ENCODE measurements around the gene TPRN. TPM values are rescaled to one million over a fixed set of nuclear protein-coding genes. Genes with fewer than 3 reads are reported as not detected.
A peak's percentile ranks its signal among the peaks of the same experiment; 100 is the strongest.

TPRN gene
- total RNA-seq, 2 experiments from 2014 or later, result 8.9 TPM

DNA sequence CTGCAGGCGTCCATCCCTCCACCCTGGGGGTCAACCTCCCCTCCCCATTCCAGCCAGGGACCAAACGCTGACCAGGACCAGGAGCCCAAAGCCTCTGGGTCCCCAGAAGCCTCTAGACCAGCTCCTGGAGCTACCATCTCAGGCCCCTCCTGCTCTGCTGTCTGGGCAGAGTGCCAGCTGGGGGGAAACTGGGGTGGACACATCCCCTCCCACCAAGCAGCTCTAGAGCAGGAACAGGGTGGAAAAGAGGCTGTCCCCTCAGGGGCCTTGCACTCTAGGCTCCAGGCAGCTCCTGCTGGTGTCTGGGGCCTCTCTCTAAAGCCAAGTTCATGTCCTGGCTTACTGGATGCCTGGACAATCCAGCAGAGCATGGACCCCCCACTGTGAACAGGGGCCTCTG, 7.7 kb downstream of the TPRN start:
- peaks cover 20% of the 10 kb centered on the region for H3K4me1 Mint-ChIP-seq
- no peak overlapping the region for H3K4me3 Mint-ChIP-seq
- no peak overlapping the region for H3K27ac Mint-ChIP-seq
- ChIA-PET POLR2A (no interaction called here), CTCF (interaction anchor here (1.1 to 1.6 kb wide), 3 partner anchors 11 to 63 kb away, joined by 3 to 6 read pairs (median 5); no protein-coding TSS in a partner anchor)
- H3K36me3 Mint-ChIP-seq (ENCODE audit: low read depth), result peaks cover 2% of the 10 kb centered on the region
- H3K27me3 Mint-ChIP-seq, result no peaks in the 10 kb centered on the region
- DNase-seq, result no peak
- no peaks in the 10 kb centered on the region for H3K9me3 Mint-ChIP-seq

DNA sequence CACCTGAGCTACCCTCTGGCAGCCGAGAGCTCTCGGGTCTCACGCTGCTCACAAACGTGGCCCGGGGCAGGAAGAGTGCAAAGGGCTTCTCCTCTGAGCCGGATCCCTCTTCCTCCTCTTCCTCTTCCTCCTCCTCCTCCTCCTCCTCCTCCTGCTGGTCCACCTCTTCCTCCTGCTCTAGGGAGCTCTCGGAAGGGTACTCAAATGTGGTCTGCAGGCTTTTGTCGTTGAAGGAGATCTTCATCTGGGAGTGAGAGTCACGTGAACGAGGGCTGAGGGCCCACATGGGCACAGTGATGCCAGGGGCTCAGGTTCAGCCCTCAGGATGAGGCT, 8.1 kb downstream of the TPRN start:
- Mint-ChIP-seq H3K9me3 (no peaks in the 10 kb centered on the region), H3K4me1 (peaks cover 23% of the 10 kb centered on the region), H3K27me3 (no peaks in the 10 kb centered on the region), H3K4me3 (no peak overlapping the region), H3K27ac (no peak overlapping the region), H3K36me3 (ENCODE audit: low read depth) (peaks cover 2% of the 10 kb centered on the region)
- ChIA-PET POLR2A (no interaction called here), CTCF (interaction anchor here (1.0 to 1.6 kb wide), 4 partner anchors 12 to 158 kb away, joined by 3 to 6 read pairs (median 4); no protein-coding TSS in a partner anchor)
- no peak for DNase-seq

DNA sequence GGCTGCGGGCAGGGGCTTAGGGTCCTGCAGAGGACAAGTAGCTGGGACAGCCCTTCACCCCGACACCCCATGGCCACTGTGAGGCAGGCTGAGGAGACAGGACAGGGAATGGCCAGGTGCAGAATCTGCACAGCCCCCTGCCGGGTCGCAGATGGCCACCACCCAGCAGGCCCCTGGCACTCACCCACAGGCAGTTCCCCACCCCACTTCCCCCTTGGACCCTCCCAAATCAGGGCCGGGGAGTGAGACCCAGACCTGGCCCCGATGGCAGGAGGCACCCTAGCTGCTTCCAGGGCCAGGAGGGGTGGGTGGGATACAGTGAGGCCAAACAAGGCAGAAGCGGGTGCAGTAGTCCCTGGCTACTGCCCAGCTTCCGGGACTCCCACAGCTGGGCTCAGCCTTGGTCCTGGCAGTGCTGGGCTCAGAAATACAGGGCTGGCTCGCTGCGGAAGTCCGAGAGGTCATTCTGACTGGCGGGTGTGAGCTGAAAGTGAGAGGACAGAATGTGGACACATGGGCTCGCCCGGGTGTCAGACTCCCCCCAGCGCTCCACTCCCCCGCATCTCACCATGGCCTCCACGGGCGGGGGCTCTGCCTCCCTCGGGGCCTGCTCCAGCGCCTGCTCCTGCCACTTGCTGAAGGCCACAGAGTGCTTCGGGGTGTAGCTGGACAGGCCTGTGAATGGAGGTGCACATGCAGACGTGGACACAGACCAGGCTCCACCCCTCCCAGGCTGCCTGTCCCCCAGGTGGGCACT, 8.7 kb downstream of the TPRN start:
- Mint-ChIP-seq H3K27ac (no peak overlapping the region), H3K9me3 (no peaks in the 10 kb centered on the region), H3K4me1 (peaks cover 26% of the 10 kb centered on the region), H3K27me3 (no peaks in the 10 kb centered on the region), H3K4me3 (no peak overlapping the region), H3K36me3 (ENCODE audit: low read depth) (peaks cover 2% of the 10 kb centered on the region)
- ChIA-PET POLR2A (no interaction called here), CTCF (interaction anchor here (0.7 to 1.5 kb wide), 4 partner anchors 23 to 157 kb away, joined by 3 to 5 read pairs (median 3); no protein-coding TSS in a partner anchor)
- DNase-seq, result no peak

DNA sequence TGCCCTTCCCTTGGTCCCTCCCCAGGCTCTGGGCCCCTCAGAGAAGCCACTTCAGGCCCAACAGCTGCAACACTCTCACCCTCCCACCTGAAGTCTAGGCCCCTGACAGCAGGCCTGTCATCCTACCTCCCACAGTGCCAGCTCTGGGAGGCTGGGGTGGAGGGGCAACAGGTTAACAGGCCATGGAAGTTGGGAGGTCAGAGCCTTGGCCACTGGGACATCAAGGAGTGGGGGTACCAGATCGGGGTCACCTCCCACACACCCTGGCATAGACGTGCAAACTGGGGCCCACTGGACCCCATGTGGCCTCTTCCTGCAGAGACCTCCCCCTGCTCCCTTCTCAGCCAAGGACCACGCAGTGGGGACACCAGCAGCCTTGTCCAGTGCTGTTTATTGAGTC, 9.3 kb downstream of the TPRN start:
- POLR2A ChIA-PET, result no interaction called here
- CTCF ChIA-PET, result interaction anchor here (0.7 to 1.1 kb wide), 3 partner anchors 38 to 95 kb away, joined by 3 to 4 read pairs (median 3); no protein-coding TSS in a partner anchor
- no peak for DNase-seq
- H3K27ac Mint-ChIP-seq, result no peak overlapping the region
- no peaks in the 10 kb centered on the region for H3K27me3 Mint-ChIP-seq
- peaks cover 32% of the 10 kb centered on the region for H3K4me1 Mint-ChIP-seq
- H3K9me3 Mint-ChIP-seq, result no peaks in the 10 kb centered on the region
- H3K4me3 Mint-ChIP-seq, result no peak overlapping the region
- peaks cover 2% of the 10 kb centered on the region for H3K36me3 Mint-ChIP-seq (ENCODE audit: low read depth)

DNA sequence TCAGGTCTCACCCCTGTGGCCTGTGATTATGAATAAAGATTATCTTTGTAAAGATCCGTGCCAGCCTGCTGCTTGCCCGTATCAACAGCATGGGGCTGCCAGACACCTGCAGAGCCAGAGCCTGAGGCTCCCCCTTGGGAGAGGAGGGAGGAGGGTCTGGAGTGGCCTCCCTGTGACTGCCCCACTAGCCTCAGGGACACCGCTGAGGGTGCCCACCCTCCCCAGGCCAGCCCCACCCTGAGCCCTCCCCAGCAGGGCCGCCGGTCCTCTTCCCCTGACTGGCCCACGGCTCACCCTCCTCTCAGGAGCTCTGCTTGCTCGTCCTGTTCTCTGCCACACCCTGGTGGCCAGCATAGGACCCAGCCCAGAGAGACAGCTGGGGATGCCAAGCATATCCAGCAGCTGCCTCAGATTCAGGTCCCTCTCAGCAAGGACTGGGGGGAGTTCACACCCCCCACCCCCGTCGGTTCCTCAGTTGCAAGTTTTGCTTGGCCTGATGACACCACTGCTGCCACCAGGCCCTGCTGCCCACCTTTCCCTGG, 10.2 kb downstream of the TPRN start:
- H3K4me3 Mint-ChIP-seq, result peak overlapping the region; percentile 96
- ChIA-PET CTCF (interaction anchor here (0.8 to 2.2 kb wide), 5 partner anchors 8 to 94 kb away, joined by 3 to 11 read pairs (median 4); no protein-coding TSS in a partner anchor), POLR2A (no interaction called here)
- no peaks in the 10 kb centered on the region for H3K27me3 Mint-ChIP-seq
- peaks cover 34% of the 10 kb centered on the region for H3K4me1 Mint-ChIP-seq
- DNase-seq, result no peak
- H3K27ac Mint-ChIP-seq, result peak overlapping the region; percentile 19
- H3K36me3 Mint-ChIP-seq (ENCODE audit: low read depth), result peaks cover 3% of the 10 kb centered on the region
- H3K9me3 Mint-ChIP-seq, result no peaks in the 10 kb centered on the region

DNA sequence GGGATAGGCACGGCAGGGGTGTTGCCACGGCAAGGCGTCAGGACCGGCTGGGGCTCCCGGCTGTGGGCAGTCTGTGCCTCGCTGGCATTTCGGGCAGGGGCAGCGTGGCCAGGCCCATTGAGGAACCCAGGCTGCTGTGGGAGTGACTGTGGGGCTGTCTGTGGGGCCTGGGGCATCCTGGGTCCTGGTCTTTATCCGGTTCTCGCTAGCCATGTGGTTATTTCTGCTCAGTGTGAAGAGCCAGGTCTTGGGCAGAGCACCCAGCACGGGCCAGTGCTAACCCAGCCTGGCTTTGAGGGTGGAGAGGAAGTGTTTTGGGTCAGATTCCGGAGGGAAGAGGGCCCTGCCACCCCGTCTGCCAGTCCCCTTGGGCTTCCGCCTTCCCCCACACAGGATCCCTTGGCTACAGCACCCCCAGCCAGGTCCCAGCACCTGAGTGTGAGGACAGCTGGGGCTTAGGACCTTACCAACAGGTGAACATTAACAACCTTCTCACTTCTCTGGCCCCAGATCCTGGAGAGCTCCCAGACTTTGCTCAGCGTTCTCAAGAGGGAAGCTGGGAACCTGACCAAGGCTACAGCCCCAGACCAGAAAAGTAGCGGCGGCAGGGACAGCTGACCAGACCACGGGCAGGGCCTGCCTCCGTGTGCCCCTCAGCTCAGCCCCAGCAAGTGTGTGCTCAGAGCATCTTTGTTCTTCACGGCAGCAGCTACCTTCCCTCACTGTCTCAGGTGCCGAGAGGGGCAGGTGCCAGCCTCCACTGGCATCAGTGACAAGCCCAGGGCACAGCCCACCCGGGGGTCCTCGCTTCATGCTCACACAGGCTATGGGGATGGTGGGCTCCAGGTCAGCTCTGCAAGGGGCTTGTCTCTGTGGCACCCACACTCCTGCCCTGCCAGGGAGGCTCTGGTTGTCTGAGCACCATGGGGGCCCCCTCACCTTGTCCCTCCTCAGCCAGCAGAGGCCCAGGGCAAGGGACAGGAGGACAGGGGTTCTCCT, 10.9 kb downstream of the TPRN start:
- Mint-ChIP-seq H3K9me3 (no peaks in the 10 kb centered on the region), H3K4me3 (peak overlapping the region; percentile 96), H3K27ac (peak overlapping the region; percentile 94), H3K4me1 (peaks cover 34% of the 10 kb centered on the region), H3K36me3 (ENCODE audit: low read depth) (peaks cover 3% of the 10 kb centered on the region), H3K27me3 (no peaks in the 10 kb centered on the region)
- ChIA-PET CTCF (interaction anchor here (1.0 to 2.6 kb wide), 8 partner anchors 9 to 143 kb away, joined by 3 to 11 read pairs (median 6); partner anchors contain the start of genes NDOR1, TMEM203, TMEM210 and TPRN), POLR2A (interaction anchor here (1.1 to 1.6 kb wide), 2 partner anchors 11 to 15 kb away, joined by 4 to 5 read pairs; partner anchors contain the start of gene TPRN)
- DNase-seq, result no peak

DNA sequence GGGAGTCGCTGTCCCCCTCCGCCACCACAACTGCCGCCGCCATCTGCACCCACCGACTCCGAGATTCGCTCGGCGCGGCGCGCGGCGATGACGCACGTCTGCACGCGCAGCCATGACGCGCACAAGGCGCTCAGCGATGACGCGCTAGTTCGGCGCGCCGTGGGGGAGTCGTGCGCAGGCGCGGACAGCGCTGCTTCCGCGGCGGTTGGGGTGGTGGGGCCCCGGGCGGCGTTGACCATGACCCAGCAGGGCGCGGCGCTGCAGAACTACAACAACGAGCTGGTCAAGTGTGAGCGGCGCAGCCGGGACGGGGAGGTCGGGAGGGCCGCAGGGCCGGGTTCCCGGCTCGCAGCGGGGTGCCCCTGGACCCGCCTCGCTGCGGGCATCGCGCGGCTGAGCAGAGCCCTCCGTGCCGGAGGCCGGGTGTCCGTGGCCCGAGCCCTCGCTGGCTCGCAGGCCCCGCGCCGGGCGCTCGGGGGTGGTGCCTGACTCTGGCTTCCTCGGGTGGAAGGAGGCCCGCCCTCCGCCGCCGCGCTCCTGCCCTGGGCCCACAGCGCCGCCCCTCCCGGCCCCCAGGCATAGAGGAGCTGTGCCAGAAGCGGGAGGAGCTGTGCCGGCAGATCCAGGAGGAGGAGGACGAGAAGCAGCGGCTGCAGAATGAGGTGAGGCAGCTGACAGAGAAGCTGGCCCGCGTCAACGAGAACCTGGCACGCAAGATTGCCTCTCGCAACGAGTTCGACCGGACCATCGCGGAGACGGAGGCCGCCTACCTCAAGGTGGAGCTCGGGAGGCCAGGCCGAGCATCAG, 11.8 kb downstream of the TPRN start, which contains the start of the genes ANAPC2 and SSNA1:
Gene ANAPC2 (minus strand): TSS at position 71 of the 807 bp plus-strand sequence. CDS start 28 bp downstream, at position 43.
Gene SSNA1 (plus strand): TSS at position 187 of the 807 bp plus-strand sequence. CDS start 51 bp downstream, at position 238.
- DNase-seq, result peak; percentile 92
- Mint-ChIP-seq H3K36me3 (ENCODE audit: low read depth) (peaks cover 3% of the 10 kb centered on the region), H3K9me3 (no peaks in the 10 kb centered on the region), H3K4me1 (peaks cover 34% of the 10 kb centered on the region), H3K4me3 (peak within 1 kb of the TSS; percentile 96), H3K27me3 (no peaks in the 10 kb centered on the region), H3K27ac (peak within 1 kb of the TSS; percentile 95)
- ChIA-PET POLR2A (interaction anchor here (1.1 to 1.6 kb wide), 2 partner anchors 12 to 16 kb away, joined by 4 to 5 read pairs; partner anchors contain the start of gene TPRN), CTCF (interaction anchor here (1.2 to 2.6 kb wide), 9 partner anchors 10 to 142 kb away, joined by 3 to 11 read pairs (median 6); partner anchors contain the start of genes NDOR1, TMEM203, TMEM210 and TPRN)

DNA sequence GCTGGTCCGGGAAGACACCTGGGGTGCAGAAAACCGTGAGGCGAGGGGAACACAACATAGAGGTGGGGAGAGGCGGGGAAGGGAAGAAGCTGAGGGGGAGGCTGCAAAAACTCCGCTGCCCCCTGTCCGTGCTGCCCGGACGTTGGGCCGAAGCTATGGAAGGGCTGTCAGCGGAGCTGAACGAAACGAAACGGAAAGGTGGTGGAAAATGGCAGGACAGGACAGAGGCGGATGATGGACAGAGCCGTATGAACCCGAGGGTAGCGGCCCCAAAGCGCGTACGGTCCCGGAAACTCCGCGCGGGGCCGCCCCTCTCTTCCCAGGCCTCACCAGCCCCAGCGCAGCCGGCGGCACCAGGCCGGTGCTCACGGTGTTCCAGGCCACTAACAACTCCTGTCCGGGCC, 12.5 kb downstream of the TPRN start:
- no peak for DNase-seq
- Mint-ChIP-seq H3K9me3 (no peaks in the 10 kb centered on the region), H3K36me3 (ENCODE audit: low read depth) (peaks cover 7% of the 10 kb centered on the region), H3K4me1 (peaks cover 34% of the 10 kb centered on the region), H3K27ac (peak overlapping the region; percentile 95), H3K4me3 (peak overlapping the region; percentile 88), H3K27me3 (no peaks in the 10 kb centered on the region)
- POLR2A ChIA-PET, result interaction anchor here (1.1 to 1.6 kb wide), 2 partner anchors 13 to 17 kb away, joined by 4 to 5 read pairs; partner anchors contain the start of gene TPRN
- CTCF ChIA-PET, result interaction anchor here (1.2 to 2.6 kb wide), 5 partner anchors 11 to 31 kb away, joined by 3 to 10 read pairs (median 4); partner anchors contain the start of genes NDOR1, TMEM203, TMEM210 and TPRN

DNA sequence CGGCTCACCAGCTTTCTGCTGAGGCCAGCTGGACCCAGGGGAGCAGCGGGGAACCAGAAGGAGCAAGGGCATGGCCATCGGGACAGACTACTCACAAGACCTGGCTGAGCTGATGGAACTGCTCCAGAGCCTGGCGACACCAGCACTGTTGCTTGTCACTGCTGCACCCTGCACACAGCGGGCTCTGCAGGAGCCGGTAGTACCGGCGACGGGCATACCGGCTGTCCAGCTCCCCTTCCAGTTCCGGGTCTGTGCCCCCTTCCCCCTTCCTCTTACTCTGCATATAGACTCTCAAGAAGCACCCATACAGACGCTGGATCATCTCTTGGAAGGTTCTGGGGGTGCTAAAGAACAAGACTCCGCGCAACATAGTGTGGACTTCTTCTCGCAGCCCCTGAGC, 13.2 kb downstream of the TPRN start:
- H3K4me1 Mint-ChIP-seq, result peaks cover 34% of the 10 kb centered on the region
- no peaks in the 10 kb centered on the region for H3K27me3 Mint-ChIP-seq
- no peaks in the 10 kb centered on the region for H3K9me3 Mint-ChIP-seq
- H3K27ac Mint-ChIP-seq, result peak overlapping the region; percentile 95
- ChIA-PET POLR2A (no interaction called here), CTCF (interaction anchor here (1.1 to 2.6 kb wide), 5 partner anchors 10 to 37 kb away, joined by 3 to 10 read pairs (median 3); partner anchors contain the start of genes CYSRT1, TMEM210 and TPRN)
- H3K36me3 Mint-ChIP-seq (ENCODE audit: low read depth), result peaks cover 7% of the 10 kb centered on the region
- peak overlapping the region; percentile 88 for H3K4me3 Mint-ChIP-seq
- no peak for DNase-seq

DNA sequence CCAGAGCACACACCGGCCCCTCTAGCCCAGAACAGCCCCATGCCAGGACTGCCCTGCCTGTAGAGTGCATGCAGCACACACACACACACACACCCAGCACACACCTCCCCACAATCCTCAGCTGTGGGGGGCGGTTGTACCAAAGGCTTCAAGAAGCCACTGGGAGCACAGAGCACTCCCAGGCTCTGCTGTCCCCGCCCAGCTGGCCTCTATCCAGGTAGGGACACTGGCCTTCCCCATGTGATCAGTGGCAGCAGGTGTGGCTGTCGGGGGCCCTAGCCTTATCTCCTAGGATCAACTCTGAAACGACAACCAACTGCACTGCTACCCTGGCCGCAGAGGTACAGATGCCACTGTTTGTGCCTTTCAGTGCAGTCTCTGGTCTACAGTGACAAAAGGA, 14.2 kb downstream of the TPRN start:
- POLR2A ChIA-PET, result no interaction called here
- Mint-ChIP-seq H3K4me3 (peak overlapping the region; percentile 88), H3K36me3 (ENCODE audit: low read depth) (peaks cover 11% of the 10 kb centered on the region), H3K9me3 (no peaks in the 10 kb centered on the region), H3K27ac (peak overlapping the region; percentile 72), H3K4me1 (peaks cover 34% of the 10 kb centered on the region), H3K27me3 (no peaks in the 10 kb centered on the region)
- CTCF ChIA-PET, result interaction anchor here (0.9 to 1.1 kb wide), 2 partner anchors 29 to 38 kb away, joined by 3 read pairs; partner anchors contain the start of gene CYSRT1
- no peak for DNase-seq

DNA sequence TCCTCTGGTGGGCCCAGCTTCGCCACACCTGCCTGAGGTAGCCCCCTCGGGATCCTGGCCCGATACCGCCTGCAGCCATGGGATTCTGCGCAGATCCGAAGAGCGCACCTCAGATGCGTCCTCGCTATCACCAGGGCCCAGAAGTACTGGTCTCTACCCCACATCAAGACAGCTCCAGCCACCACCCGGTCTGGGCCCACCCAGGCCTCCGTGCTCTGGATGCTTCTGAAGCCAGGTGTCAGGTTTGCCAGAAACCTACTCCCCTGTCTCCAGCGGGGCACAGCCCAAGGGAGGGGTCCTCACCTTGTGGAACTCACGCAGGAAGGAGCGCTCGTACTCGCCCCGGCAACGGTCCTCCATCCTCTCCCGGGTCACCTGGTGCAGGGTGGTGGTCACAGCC, 14.6 kb downstream of the TPRN start:
- ChIA-PET CTCF (interaction anchor here (0.9 kb wide), 1 partner anchor 28 kb away, joined by 3 read pairs; no protein-coding TSS in a partner anchor), POLR2A (no interaction called here)
- no peak overlapping the region for H3K27ac Mint-ChIP-seq

More for the DNA sequence above, 14.6 kb downstream of the TPRN start:
- no peak for DNase-seq
- H3K27me3 Mint-ChIP-seq, result no peaks in the 10 kb centered on the region
- H3K4me3 Mint-ChIP-seq, result peak overlapping the region; percentile 25
- peaks cover 31% of the 10 kb centered on the region for H3K4me1 Mint-ChIP-seq
- H3K9me3 Mint-ChIP-seq, result no peaks in the 10 kb centered on the region
- peaks cover 11% of the 10 kb centered on the region for H3K36me3 Mint-ChIP-seq (ENCODE audit: low read depth)
